ENCODE results near the gene PSMD7. TPM values are rescaled to one million over a fixed set of nuclear protein-coding genes. Genes with fewer than 3 reads are reported as not detected.

Gene PSMD7
- total and polyA plus RNA-seq, 2 donors (not counting 1 experiment from before 2014, with no cell fraction given) = 34.1 to 60.8 TPM

DNA sequence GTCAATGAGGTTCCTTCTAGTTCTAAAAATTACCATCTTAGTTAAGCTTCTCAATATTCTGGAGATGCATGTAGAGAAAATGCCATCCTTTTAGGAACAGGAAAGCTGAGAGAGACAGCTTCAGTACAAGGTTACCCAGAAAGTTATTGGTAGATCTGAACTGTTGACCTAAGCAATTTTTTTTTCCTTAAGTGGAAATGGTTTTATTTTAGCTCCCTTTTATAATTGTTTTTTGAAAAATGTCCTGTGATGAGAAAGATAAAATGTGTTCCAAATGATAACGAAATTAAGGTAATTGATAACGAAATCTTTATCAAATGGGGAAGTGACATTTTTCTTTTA is 8.2 kb downstream of the PSMD7 start:
- no peak overlapping the region for H3K4me2 ChIP-seq (replicated peaks; ENCODE audit: low read depth, low read length, poor library complexity, severe bottlenecking)
- ATAC-seq (ENCODE audit: low read depth) (no peak), DNase-seq (no peak)
- H3K79me2 ChIP-seq (ENCODE audit: control insufficient read depth, insufficient read depth, low read length) = peaks cover 2% of the 10 kb centered on the region
- H3K36me3 ChIP-seq (replicated peaks in 1 of 2; ENCODE audit: control extremely low read depth in 1 of 2, control insufficient read depth in 1 of 2, extremely low read depth in 1 of 2, insufficient read depth in 2 of 2, low read length in 1 of 2) = peaks cover 14 to 71% of the 10 kb centered on the region in 2 experiments
- intact Hi-C loops (cut with micrococcal nuclease) = no loop called here
- H3K4me3 Mint-ChIP-seq = no peak overlapping the region
- H3K27me3 ChIP-seq (replicated peaks in 1 of 4; ENCODE audit: control extremely low read depth in 1 of 4, control insufficient read depth in 3 of 4, insufficient read depth in 4 of 4, low read length in 3 of 4) = no peaks in the 10 kb centered on the region
- WGBS (ENCODE audit: insufficient coverage) = no CpG with 5 or more reads among the region's 2 CpGs
- ChIA-PET POLR2A (no interaction called here), CTCF (interaction anchor here (0.6 kb wide), 1 partner anchor 320 kb away, joined by 3 read pairs; no protein-coding TSS in a partner anchor)
- H3K9me3 Mint-ChIP-seq (ENCODE audit: insufficient read depth) = no peaks in the 10 kb centered on the region
- H3K9me3 ChIP-seq (ENCODE audit: control extremely low read depth in 1 of 3, control insufficient read depth in 2 of 3, insufficient read depth in 1 of 3, low read length in 2 of 3) = no peaks in the 10 kb centered on the region
- no peaks in the 10 kb centered on the region for H3K4me1 ChIP-seq (ENCODE audit: control insufficient read depth in 2 of 2, insufficient read depth in 2 of 2, low read length in 2 of 2)
- H3K4me3 ChIP-seq (ENCODE audit: control extremely low read depth in 1 of 5, extremely low read depth in 1 of 5, insufficient read depth in 1 of 5, low read depth in 2 of 5, low read length in 4 of 5) = no peak overlapping the region
- peaks cover 1% of the 10 kb centered on the region for H3K4me1 Mint-ChIP-seq
- no peak overlapping the region for H3K27ac ChIP-seq (ENCODE audit: low read length in 2 of 2)
- H4K20me1 ChIP-seq (ENCODE audit: control insufficient read depth, insufficient read depth, low read length, poor library complexity, severe bottlenecking) = peaks cover 5% of the 10 kb centered on the region
- H3K9ac ChIP-seq (ENCODE audit: low read length) = no peak overlapping the region
- TF ChIP-seq EZH2 (IDR thresholded peaks at IDR 0.05; ENCODE audit: borderline replicate concordance, insufficient read depth, low read depth, low read length, poor library complexity, severe bottlenecking) = no peak
- TF ChIP-seq, protein P1, sequence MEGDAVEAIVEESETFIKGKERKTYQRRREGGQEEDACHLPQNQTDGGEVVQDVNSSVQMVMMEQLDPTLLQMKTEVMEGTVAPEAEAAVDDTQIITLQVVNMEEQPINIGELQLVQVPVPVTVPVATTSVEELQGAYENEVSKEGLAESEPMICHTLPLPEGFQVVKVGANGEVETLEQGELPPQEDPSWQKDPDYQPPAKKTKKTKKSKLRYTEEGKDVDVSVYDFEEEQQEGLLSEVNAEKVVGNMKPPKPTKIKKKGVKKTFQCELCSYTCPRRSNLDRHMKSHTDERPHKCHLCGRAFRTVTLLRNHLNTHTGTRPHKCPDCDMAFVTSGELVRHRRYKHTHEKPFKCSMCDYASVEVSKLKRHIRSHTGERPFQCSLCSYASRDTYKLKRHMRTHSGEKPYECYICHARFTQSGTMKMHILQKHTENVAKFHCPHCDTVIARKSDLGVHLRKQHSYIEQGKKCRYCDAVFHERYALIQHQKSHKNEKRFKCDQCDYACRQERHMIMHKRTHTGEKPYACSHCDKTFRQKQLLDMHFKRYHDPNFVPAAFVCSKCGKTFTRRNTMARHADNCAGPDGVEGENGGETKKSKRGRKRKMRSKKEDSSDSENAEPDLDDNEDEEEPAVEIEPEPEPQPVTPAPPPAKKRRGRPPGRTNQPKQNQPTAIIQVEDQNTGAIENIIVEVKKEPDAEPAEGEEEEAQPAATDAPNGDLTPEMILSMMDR (IDR thresholded peaks at IDR 0.05) = no peak
- no peak overlapping the region for H3K27ac Mint-ChIP-seq
- H2AFZ ChIP-seq (ENCODE audit: insufficient read depth, low read depth, low read length, poor library complexity, severe bottlenecking) = no peak overlapping the region
- H3K27me3 Mint-ChIP-seq = no peaks in the 10 kb centered on the region

DNA sequence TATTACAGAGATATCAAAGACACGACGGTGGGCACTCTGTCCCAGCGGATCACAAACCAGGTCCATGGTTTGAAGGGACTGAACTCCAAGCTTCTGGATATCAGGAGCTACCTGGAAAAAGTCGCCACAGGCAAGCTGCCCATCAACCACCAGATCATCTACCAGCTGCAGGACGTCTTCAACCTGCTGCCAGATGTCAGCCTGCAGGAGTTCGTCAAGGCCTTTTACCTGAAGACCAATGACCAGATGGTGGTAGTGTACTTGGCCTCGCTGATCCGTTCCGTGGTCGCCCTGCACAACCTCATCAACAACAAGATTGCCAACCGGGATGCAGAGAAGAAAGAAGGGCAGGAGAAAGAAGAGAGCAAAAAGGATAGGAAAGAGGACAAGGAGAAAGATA is 8.7 kb downstream of the PSMD7 start:
- Histone ChIP-seq H3K9ac (ENCODE audit: low read length) (no peak overlapping the region), H3K4me2 (replicated peaks; ENCODE audit: low read depth, low read length, poor library complexity, severe bottlenecking) (no peak overlapping the region), H4K20me1 (ENCODE audit: control insufficient read depth, insufficient read depth, low read length, poor library complexity, severe bottlenecking) (peaks cover 5% of the 10 kb centered on the region), H3K27me3 (replicated peaks in 1 of 4; ENCODE audit: control extremely low read depth in 1 of 4, control insufficient read depth in 3 of 4, insufficient read depth in 4 of 4, low read length in 3 of 4) (no peaks in the 10 kb centered on the region), H3K79me2 (ENCODE audit: control insufficient read depth, insufficient read depth, low read length) (no peaks in the 10 kb centered on the region), H3K27ac (ENCODE audit: low read length in 2 of 2) (no peak overlapping the region), H2AFZ (ENCODE audit: insufficient read depth, low read depth, low read length, poor library complexity, severe bottlenecking) (no peak overlapping the region), H3K4me3 (ENCODE audit: control extremely low read depth in 1 of 5, extremely low read depth in 1 of 5, insufficient read depth in 1 of 5, low read depth in 2 of 5, low read length in 4 of 5) (no peak overlapping the region), H3K9me3 (ENCODE audit: control extremely low read depth in 1 of 3, control insufficient read depth in 2 of 3, insufficient read depth in 1 of 3, low read length in 2 of 3) (no peaks in the 10 kb centered on the region), H3K36me3 (replicated peaks in 1 of 2; ENCODE audit: control extremely low read depth in 1 of 2, control insufficient read depth in 1 of 2, extremely low read depth in 1 of 2, insufficient read depth in 2 of 2, low read length in 1 of 2) (peaks cover 14 to 67% of the 10 kb centered on the region in 2 experiments), H3K4me1 (ENCODE audit: control insufficient read depth in 2 of 2, insufficient read depth in 2 of 2, low read length in 2 of 2) (no peaks in the 10 kb centered on the region)
- DNase-seq = no peak
- WGBS (ENCODE audit: insufficient coverage) = 98% methylated on average over 5 of the region's 11 CpGs
- ATAC-seq (ENCODE audit: low read depth) = no peak
- Mint-ChIP-seq H3K27ac (no peak overlapping the region), H3K4me1 (no peaks in the 10 kb centered on the region), H3K4me3 (no peak overlapping the region), H3K9me3 (ENCODE audit: insufficient read depth) (no peaks in the 10 kb centered on the region), H3K27me3 (no peaks in the 10 kb centered on the region)
- intact Hi-C loops (cut with micrococcal nuclease) = no loop called here
- CTCF ChIA-PET = interaction anchor here (1.0 kb wide), 1 partner anchor 11 kb away, joined by 3 read pairs; no protein-coding TSS in a partner anchor
- POLR2A ChIA-PET = no interaction called here
- no peak for TF ChIP-seq EZH2 (IDR thresholded peaks at IDR 0.05; ENCODE audit: borderline replicate concordance, insufficient read depth, low read depth, low read length, poor library complexity, severe bottlenecking)
- TF ChIP-seq, protein P1 (IDR thresholded peaks at IDR 0.05) = no peak

Measured in B cell (primary cell).